Nephron (organoid): ENCODE data around the gene AP2B1.

ENCODE experiments used
- H3K27ac Mint-ChIP-seq, 3 experiments: 2 replicates each; pipeline ENCODE4 v1.8.0; 2020; ENCODE audit warnings: mixed read lengths in 3 of 3, mild to moderate bottlenecking in 2 of 3, moderate library complexity in 1 of 3
- H3K27me3 Mint-ChIP-seq: 2 replicates; pipeline ENCODE4 v1.8.0; 2021; ENCODE audit warnings: low read depth, mild to moderate bottlenecking, moderate library complexity, mixed read lengths
- H3K36me3 Mint-ChIP-seq: 2 replicates; pipeline ENCODE4 v1.8.0; 2020; ENCODE audit warnings: low read depth, mixed read lengths
- H3K4me1 Mint-ChIP-seq: 2 replicates; pipeline ENCODE4 v1.8.0; 2020; ENCODE audit warnings: mixed read lengths
- H3K4me3 Mint-ChIP-seq, 3 experiments: 2 replicates each; pipeline ENCODE4 v1.8.0; 2020; ENCODE audit warnings: mild to moderate bottlenecking in 3 of 3, mixed read lengths in 3 of 3, moderate library complexity in 2 of 3
- H3K9me3 Mint-ChIP-seq: 2 replicates; pipeline ENCODE4 v1.8.0; 2020; ENCODE audit warnings: mixed read lengths
- CTCF ChIP-seq, 3 experiments: fragments of 200-600 bp; sonication (generic); IDR thresholded peaks; one replicate each; pipeline ENCODE4 v1.5.0; 2021; ENCODE audit warnings: antibody characterized with exemption in 3 of 3; ENCODE audit not compliant: unreplicated experiment in 3 of 3

The AP2B1 gene

GRCh38 chr17:35733366-35733765 is 146.2 kb downstream of the AP2B1 start:
- no peak overlapping the region for H3K27ac Mint-ChIP-seq
- no peaks in the 10 kb centered on the region for H3K27me3 Mint-ChIP-seq
- peak overlapping the region; percentile 92 to 95 (median 93) for H3K4me3 Mint-ChIP-seq
- no peaks in the 10 kb centered on the region for H3K36me3 Mint-ChIP-seq
- H3K4me1 Mint-ChIP-seq: peaks cover 16% of the 10 kb centered on the region
- no peaks in the 10 kb centered on the region for H3K9me3 Mint-ChIP-seq
- TF ChIP-seq CTCF (IDR thresholded peaks at IDR 0.05; ENCODE audit: unreplicated experiment in 3 of 3): no peak

DNA sequence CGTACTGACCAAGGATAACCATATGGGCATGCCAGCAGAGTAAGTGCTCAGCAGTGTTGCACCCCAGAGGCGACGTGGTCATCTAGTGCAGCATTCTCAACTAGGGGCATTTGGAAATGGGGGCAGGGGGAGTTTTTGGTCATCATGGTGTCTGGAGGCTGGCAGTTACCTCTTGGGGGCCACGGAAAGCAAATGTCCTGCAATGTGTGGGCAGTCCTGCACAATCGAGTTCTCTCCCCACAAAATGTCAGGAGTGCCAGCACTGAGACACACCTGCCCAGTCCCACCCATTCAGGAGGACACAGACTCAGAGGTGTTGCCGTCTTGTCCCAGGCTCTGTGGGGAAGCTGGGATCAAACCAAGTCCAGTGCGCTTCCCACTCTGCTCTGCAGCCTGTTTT is 147.3 kb downstream of the AP2B1 start:
- Mint-ChIP-seq H3K4me3 (no peak overlapping the region), H3K4me1 (peaks cover 13% of the 10 kb centered on the region), H3K9me3 (no peaks in the 10 kb centered on the region), H3K36me3 (no peaks in the 10 kb centered on the region), H3K27me3 (peaks cover 4% of the 10 kb centered on the region), H3K27ac (no peak overlapping the region)
- no peak for TF ChIP-seq CTCF (IDR thresholded peaks at IDR 0.05; ENCODE audit: unreplicated experiment in 3 of 3)

DNA sequence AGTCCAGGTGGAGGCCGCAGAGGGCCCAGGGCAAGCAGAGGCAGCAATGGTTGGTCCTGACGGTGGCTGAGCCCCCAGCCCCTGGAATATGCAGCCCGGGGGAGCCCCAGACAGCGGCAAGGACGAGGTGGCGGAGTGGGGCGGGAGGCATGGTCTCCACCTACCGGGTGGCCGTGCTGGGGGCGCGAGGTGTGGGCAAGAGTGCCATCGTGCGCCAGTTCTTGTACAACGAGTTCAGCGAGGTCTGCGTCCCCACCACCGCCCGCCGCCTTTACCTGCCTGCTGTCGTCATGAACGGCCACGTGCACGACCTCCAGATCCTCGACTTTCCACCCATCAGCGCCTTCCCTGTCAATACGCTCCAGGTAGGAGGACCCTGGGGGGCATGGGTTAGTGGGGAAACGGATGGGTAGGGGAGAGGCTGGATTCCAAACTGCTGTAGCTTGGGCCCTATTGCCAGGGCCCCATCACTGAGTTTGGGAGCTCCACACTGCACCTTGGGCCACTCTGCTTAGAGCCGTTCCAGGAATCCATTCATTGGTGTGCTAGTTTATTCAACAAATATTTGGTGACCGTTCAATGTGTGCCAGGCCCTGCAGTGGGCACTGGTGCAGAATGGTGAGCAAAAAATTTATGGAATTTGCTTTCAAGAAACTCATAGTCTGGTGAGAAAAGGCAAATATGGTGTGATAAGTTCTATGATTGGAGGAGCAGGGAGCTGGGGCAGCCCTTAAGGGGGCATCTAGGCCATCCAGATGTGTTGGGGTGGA is 148.1 kb downstream of the AP2B1 start:
- Mint-ChIP-seq H3K9me3 (no peaks in the 10 kb centered on the region), H3K4me3 (no peak overlapping the region), H3K27me3 (peaks cover 12% of the 10 kb centered on the region), H3K27ac (no peak overlapping the region), H3K36me3 (no peaks in the 10 kb centered on the region), H3K4me1 (peaks cover 13% of the 10 kb centered on the region)
- no peak for TF ChIP-seq CTCF (IDR thresholded peaks at IDR 0.05; ENCODE audit: unreplicated experiment in 3 of 3)

GRCh38 chr17:35736236-35736635 is 149.1 kb downstream of the AP2B1 start:
- Mint-ChIP-seq H3K36me3 (no peaks in the 10 kb centered on the region), H3K27ac (no peak overlapping the region), H3K4me1 (peaks cover 5% of the 10 kb centered on the region), H3K4me3 (no peak overlapping the region), H3K9me3 (no peaks in the 10 kb centered on the region), H3K27me3 (peaks cover 21% of the 10 kb centered on the region)
- TF ChIP-seq CTCF (IDR thresholded peaks at IDR 0.05; ENCODE audit: unreplicated experiment in 3 of 3): no peak

DNA sequence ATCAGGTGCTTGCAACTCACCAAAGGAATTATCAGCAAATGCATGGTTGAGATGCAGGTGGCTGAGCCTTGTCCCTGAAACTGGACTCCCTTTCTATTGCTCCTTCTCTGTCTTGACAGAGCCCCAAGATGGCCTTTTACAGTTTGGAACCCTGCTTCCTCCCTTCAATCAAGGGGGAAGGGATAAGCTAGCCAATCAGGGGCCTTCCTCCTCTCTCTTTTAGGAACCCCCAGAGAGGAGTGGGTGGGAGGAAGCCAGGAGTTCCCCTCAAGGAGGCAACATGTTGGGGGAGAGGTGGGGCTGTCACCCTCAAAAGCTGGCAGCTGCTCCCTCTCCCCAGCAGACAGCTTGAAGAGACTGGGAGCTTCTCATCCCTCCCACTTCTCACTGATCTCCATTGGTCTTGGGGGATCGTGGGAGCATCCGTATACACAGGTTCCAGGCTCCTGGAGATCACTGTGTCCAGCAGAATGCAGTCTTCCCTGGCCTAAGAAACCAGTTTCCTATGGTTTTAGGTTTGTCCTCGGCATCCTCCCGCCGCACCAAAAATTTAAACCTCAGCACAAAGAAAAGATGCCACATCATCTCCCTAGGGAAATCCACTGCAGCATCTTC is 151.5 kb downstream of the AP2B1 start:
- Mint-ChIP-seq H3K27ac (no peak overlapping the region), H3K27me3 (peaks cover 42% of the 10 kb centered on the region), H3K4me3 (no peak overlapping the region), H3K36me3 (no peaks in the 10 kb centered on the region), H3K9me3 (no peaks in the 10 kb centered on the region), H3K4me1 (peaks cover 2% of the 10 kb centered on the region)
- TF ChIP-seq CTCF (IDR thresholded peaks at IDR 0.05; ENCODE audit: unreplicated experiment in 3 of 3): no peak

GRCh38 chr17:35740216-35740615 is 153.1 kb downstream of the AP2B1 start:
- Mint-ChIP-seq H3K4me1 (peaks cover 5% of the 10 kb centered on the region), H3K27ac (no peak overlapping the region), H3K36me3 (no peaks in the 10 kb centered on the region), H3K27me3 (peaks cover 45% of the 10 kb centered on the region), H3K4me3 (no peak overlapping the region), H3K9me3 (no peaks in the 10 kb centered on the region)
- TF ChIP-seq CTCF (IDR thresholded peaks at IDR 0.05; ENCODE audit: unreplicated experiment in 3 of 3): no peak
